Endodermal cell (in vitro differentiated cells): Measurements from ENCODE around the gene SH3PXD2A. TPM values are rescaled to one million over a fixed set of nuclear protein-coding genes. Genes with fewer than 3 reads are reported as not detected.

Experiments
- DNase-seq: peaks from one replicate; pipeline ENCODE4 v3.0.0-alpha.2; 2017
- H3K27ac ChIP-seq: 2 replicates; pipeline ENCODE4 v1.5.1; 2013; ENCODE audit warnings: mild to moderate bottlenecking, low read depth, low read length, moderate library complexity
- H3K27me3 ChIP-seq: 2 replicates; pipeline ENCODE4 v1.6.1; 2013; ENCODE audit warnings: mild to moderate bottlenecking, low read length, moderate library complexity; ENCODE audit not compliant: insufficient read depth, control insufficient read depth, poor library complexity, severe bottlenecking
- H3K36me3 ChIP-seq: 2 replicates; pipeline ENCODE4 v1.7.0; 2013; ENCODE audit warnings: mild to moderate bottlenecking, low read length, moderate library complexity; ENCODE audit not compliant: control insufficient read depth, insufficient read depth
- H3K4me1 ChIP-seq: one replicate; pipeline ENCODE4 v1.7.0; 2013; ENCODE audit warnings: low read length; ENCODE audit not compliant: control insufficient read depth, insufficient read depth
- H3K4me3 ChIP-seq: 2 replicates; pipeline ENCODE4 v1.5.1; 2013; ENCODE audit warnings: mild to moderate bottlenecking, low read length, moderate library complexity
- H3K9ac ChIP-seq: 2 replicates; pipeline ENCODE4 v1.6.1; 2013; ENCODE audit warnings: mild to moderate bottlenecking, low read length, moderate library complexity; ENCODE audit not compliant: poor library complexity, severe bottlenecking; ENCODE audit errors: extremely low read depth
- H3K9me3 ChIP-seq: 2 replicates; pipeline ENCODE4 v1.6.1; 2013; ENCODE audit warnings: mild to moderate bottlenecking, low read length, moderate library complexity; ENCODE audit not compliant: control insufficient read depth
- H3K27ac Mint-ChIP-seq: 2 replicates; pipeline ENCODE4 v1.8.0; 2020; ENCODE audit warnings: mixed read lengths
- H3K27me3 Mint-ChIP-seq: 2 replicates; pipeline ENCODE4 v1.8.0; 2021; ENCODE audit warnings: mild to moderate bottlenecking, mixed read lengths; ENCODE audit not compliant: insufficient read depth
- H3K36me3 Mint-ChIP-seq: 2 replicates; pipeline ENCODE4 v1.8.0; 2020; ENCODE audit warnings: low read depth, mixed read lengths
- H3K4me1 Mint-ChIP-seq: 2 replicates; pipeline ENCODE4 v1.8.0; 2020; ENCODE audit warnings: mixed read lengths
- H3K4me3 Mint-ChIP-seq: 2 replicates; pipeline ENCODE4 v1.8.0; 2020; ENCODE audit warnings: mild to moderate bottlenecking, moderate library complexity, mixed read lengths
- H3K9me3 Mint-ChIP-seq: 2 replicates; pipeline ENCODE4 v1.8.0; 2020; ENCODE audit warnings: mild to moderate bottlenecking, mixed read lengths
- CTCF ChIP-seq: fragments of 200-600 bp; sonication (generic); conservative IDR thresholded peaks from 2 replicates; pipeline ENCODE4 v1.5.0; 2021; ENCODE audit warnings: antibody characterized with exemption, mild to moderate bottlenecking
- WGBS, 2 experiments: methylation state at CpG; one replicate each; pipeline versions ENCODE4 v1.1.5 to v1.1.7; 2013; ENCODE audit warnings: missing lambda C conversion rate in 2 of 2, mixed read lengths in 1 of 2; ENCODE audit not compliant: insufficient coverage in 1 of 2, insufficient read length in 1 of 2; 5-methylcytosine and 5-hydroxymethylcytosine counted together
- total RNA-seq, 2 donors: library from RNA; stranded (reverse); fragmentation: NEBNext Ultra II Directional in 1 of 2; extraction: Animal tissue kit (Norgen Biotek cat#: 25700) in 1 of 2; gene quantifications; 2 replicates in 1 of 2; 3 replicates in 1 of 2; pipeline ENCODE4 v1.2.1, GENCODE V29; 2021

Gene SH3PXD2A
- total RNA-seq, 2 donors from 2014 or later = 15.7 to 22.6 TPM

GRCh38 chr10:103836861-103837260 lies 18.5 kb downstream of the SH3PXD2A start:
- WGBS, 2 experiments = 65 to 70% methylated on average over 9 of the region's 9 CpGs
- H3K4me1 Mint-ChIP-seq = peaks cover 80% of the 10 kb centered on the region
- H3K27me3 Mint-ChIP-seq = no peaks in the 10 kb centered on the region
- no peaks in the 10 kb centered on the region for H3K36me3 Mint-ChIP-seq
- Histone ChIP-seq H3K27me3 (no peaks in the 10 kb centered on the region), H3K36me3 (no peaks in the 10 kb centered on the region), H3K9me3 (peaks cover 9% of the 10 kb centered on the region), H3K4me1 (peaks cover 60% of the 10 kb centered on the region), H3K4me3 (peak overlapping the region; percentile 16), H3K9ac (no peak overlapping the region), H3K27ac (no peak overlapping the region)
- peak overlapping the region; percentile 5 for H3K27ac Mint-ChIP-seq
- H3K9me3 Mint-ChIP-seq = peaks cover 8% of the 10 kb centered on the region
- peak overlapping the region; percentile 6 for H3K4me3 Mint-ChIP-seq
- peak; percentile 63 for DNase-seq
- no peak for TF ChIP-seq CTCF

GRCh38 chr10:103836273-103836672 lies 19.1 kb downstream of the SH3PXD2A start:
- Histone ChIP-seq H3K9ac (no peak overlapping the region), H3K27me3 (no peaks in the 10 kb centered on the region), H3K36me3 (no peaks in the 10 kb centered on the region), H3K9me3 (peaks cover 9% of the 10 kb centered on the region), H3K27ac (no peak overlapping the region), H3K4me1 (peaks cover 57% of the 10 kb centered on the region), H3K4me3 (peak overlapping the region; percentile 4)
- no peak for TF ChIP-seq CTCF
- Mint-ChIP-seq H3K27me3 (no peaks in the 10 kb centered on the region), H3K4me1 (peaks cover 75% of the 10 kb centered on the region), H3K27ac (peak overlapping the region; percentile 11), H3K9me3 (peaks cover 10% of the 10 kb centered on the region), H3K36me3 (no peaks in the 10 kb centered on the region), H3K4me3 (no peak overlapping the region)
- WGBS, 2 experiments = 83 to 96% methylated on average over 1 of the region's 1 CpG
- peak; percentile 37 for DNase-seq

- Histone ChIP-seq H3K9ac (no peak overlapping the region), H3K27me3 (no peaks in the 10 kb centered on the region), H3K4me3 (no peak overlapping the region), H3K9me3 (peaks cover 9% of the 10 kb centered on the region), H3K4me1 (peaks cover 53% of the 10 kb centered on the region), H3K36me3 (no peaks in the 10 kb centered on the region), H3K27ac (no peak overlapping the region)
- H3K9me3 Mint-ChIP-seq = peaks cover 10% of the 10 kb centered on the region
- no peaks in the 10 kb centered on the region for H3K36me3 Mint-ChIP-seq
- H3K27ac Mint-ChIP-seq = no peak overlapping the region
- 83 to 88% methylated on average over 13 to 20 of the region's 20 CpGs for WGBS, 2 experiments
- no peak for TF ChIP-seq CTCF
- H3K4me1 Mint-ChIP-seq = peaks cover 71% of the 10 kb centered on the region
- no peaks in the 10 kb centered on the region for H3K27me3 Mint-ChIP-seq
- no peak overlapping the region for H3K4me3 Mint-ChIP-seq
- DNase-seq = peak; percentile 45
These were observed 20.0 kb downstream of the SH3PXD2A start for GRCh38 chr10:103835096-103836050.
